Endothelial cell of umbilical vein (primary cell): ENCODE data around the gene PRSS21. TPM values are rescaled to one million over a fixed set of nuclear protein-coding genes. Genes with fewer than 3 reads are reported as not detected.

Source experiments
- BruUV-seq: library from RNA; stranded (reverse); fragments of 400-500 nt; replicated peaks from 2 replicates; lab custom pipeline; 2021; lab: Mats Ljungman, UMichigan
- CTCF ChIA-PET: fragments of 300-600, 350-600 bp; sonication (Branson Sonifier 250); formaldehyde crosslinking; loops from one replicate; lab custom pipeline; 2021; ENCODE audit warnings: antibody characterized with exemption, inconsistent platforms; lab: Charles Lee
- POLR2A ChIA-PET: fragments of 300-600, 350-600 bp; sonication (Branson Sonifier 250); formaldehyde crosslinking; loops from one replicate; lab custom pipeline; 2021; ENCODE audit warnings: antibody characterized with exemption, inconsistent platforms; lab: Charles Lee
- DNase-seq: peaks from one replicate; pipeline ENCODE4 v3.0.0-alpha.2; 2011; ENCODE audit warnings: low read depth, low spot score
- FAIRE-seq: peaks from 2 replicates; lab custom pipeline; 2011; peaks lifted over from hg19 to GRCh38; lab: Jason Lieb, UNC
- H2AFZ ChIP-seq: 2 replicates; pipeline ENCODE4 v1.6.0; 2012; ENCODE audit warnings: low read depth, low read length, control low read depth, inconsistent platforms
- H3K27ac ChIP-seq: 2 replicates; pipeline ENCODE4 v1.5.1; 2011; ENCODE audit warnings: low read depth, mild to moderate bottlenecking, control low read depth, low read length, moderate library complexity; ENCODE audit not compliant: insufficient read depth
- H3K27me3 ChIP-seq, 2 experiments: 2 replicates each; pipeline versions ENCODE4 v1.6.0 to v1.6.1; 2011; ENCODE audit warnings: low read length in 2 of 2, mixed read lengths in 1 of 2; ENCODE audit not compliant: control insufficient read depth in 2 of 2, insufficient read depth in 2 of 2
- H3K36me3 ChIP-seq, 2 experiments: 2 replicates in 1 of 2; 3 replicates in 1 of 2; pipeline ENCODE4 v1.5.1; 2011; ENCODE audit warnings: low read length in 2 of 2, mild to moderate bottlenecking in 1 of 2, moderate library complexity in 1 of 2; ENCODE audit not compliant: control insufficient read depth in 2 of 2, insufficient read depth in 2 of 2; ENCODE audit errors: extremely low read depth in 1 of 2
- H3K4me1 ChIP-seq: 3 replicates; pipeline ENCODE4 v1.5.1; 2011; ENCODE audit warnings: mild to moderate bottlenecking, low read length; ENCODE audit not compliant: control insufficient read depth, insufficient read depth; ENCODE audit errors: extremely low read depth
- H3K4me2 ChIP-seq: 2 replicates; pipeline ENCODE4 v1.6.1; 2011; ENCODE audit warnings: low read length, control low read depth, mixed read lengths; ENCODE audit not compliant: insufficient read depth
- H3K4me3 ChIP-seq, 3 experiments: fragments of 200-600 bp in 1 of 3; sonication (generic), shearing (Covaris generic) in 1 of 3; replicated peaks in 1 of 3; 2 replicates each; pipeline ENCODE4 v1.5.1; 2011 to 2016; ENCODE audit warnings: control low read depth in 3 of 3, low read length in 3 of 3, mild to moderate bottlenecking in 2 of 3, inconsistent platforms in 1 of 3, low read depth in 1 of 3, moderate library complexity in 1 of 3; ENCODE audit not compliant: insufficient read depth in 1 of 3
- H3K79me2 ChIP-seq: 2 replicates; pipeline ENCODE4 v1.6.0; 2012; ENCODE audit warnings: low read length, inconsistent platforms; ENCODE audit not compliant: control insufficient read depth, insufficient read depth
- H3K9ac ChIP-seq: replicated peaks from 2 replicates; pipeline ENCODE3; 2011; ENCODE audit warnings: low read length, control low read depth; ENCODE audit not compliant: insufficient read depth; ENCODE audit errors: extremely low read depth
- H3K9me1 ChIP-seq: replicated peaks from 3 replicates; pipeline ENCODE4 v1.6.0; 2011; ENCODE audit warnings: mild to moderate bottlenecking, low read length; ENCODE audit not compliant: control insufficient read depth, insufficient read depth; ENCODE audit errors: extremely low read depth
- H3K9me3 ChIP-seq: replicated peaks from 2 replicates; pipeline ENCODE4 v1.5.1; 2012; ENCODE audit warnings: low read length, inconsistent platforms; ENCODE audit not compliant: control insufficient read depth, insufficient read depth
- H4K20me1 ChIP-seq: replicated peaks from 2 replicates; pipeline ENCODE3; 2011; ENCODE audit warnings: mild to moderate bottlenecking, low read length; ENCODE audit not compliant: control insufficient read depth, insufficient read depth; ENCODE audit errors: extremely low read depth
- CTCF ChIP-seq, 2 donors: IDR thresholded peaks; 1 replicate in 1 of 2; 2 replicates in 1 of 2; pipeline ENCODE4 v1.5.1; 2011; ENCODE audit warnings: low read length in 2 of 2, mild to moderate bottlenecking in 2 of 2, moderate library complexity in 2 of 2, control low read depth in 1 of 2, inconsistent platforms in 1 of 2, low read depth in 1 of 2; ENCODE audit not compliant: insufficient read depth in 1 of 2; ENCODE audit errors: extremely low read depth in 1 of 2
- EZH2 ChIP-seq: IDR thresholded peaks from 2 replicates; pipeline ENCODE4 v1.6.1; 2012; ENCODE audit warnings: borderline replicate concordance, low read depth, mild to moderate bottlenecking, moderate library complexity, low read length, inconsistent platforms; ENCODE audit not compliant: severe bottlenecking
- FOS ChIP-seq: IDR thresholded peaks from 2 replicates; pipeline ENCODE4 v1.6.1; 2011; ENCODE audit warnings: mild to moderate bottlenecking, low read length, moderate library complexity, borderline replicate concordance; ENCODE audit not compliant: insufficient read depth
- GATA2 ChIP-seq: IDR thresholded peaks from 2 replicates; pipeline ENCODE4 v1.7.0; 2011; ENCODE audit warnings: low read depth, mild to moderate bottlenecking, moderate library complexity, mixed read lengths, low read length; ENCODE audit not compliant: insufficient read length, insufficient read depth
- JUN ChIP-seq: IDR thresholded peaks from 2 replicates; pipeline ENCODE4 v1.6.1; 2011; ENCODE audit warnings: borderline replicate concordance, low read depth; ENCODE audit not compliant: insufficient read length, insufficient read depth
- MAX ChIP-seq: IDR thresholded peaks from 2 replicates; pipeline ENCODE4 v1.6.1; 2011; ENCODE audit not compliant: insufficient read depth, insufficient read length
- MYC ChIP-seq: IDR thresholded peaks from one replicate; pipeline ENCODE4 v1.6.1; 2011; ENCODE audit warnings: mild to moderate bottlenecking, low read depth, low read length
- POLR2A ChIP-seq: IDR thresholded peaks from 2 replicates; pipeline ENCODE4 v1.6.1; 2012; ENCODE audit warnings: low read depth, mild to moderate bottlenecking, control low read depth, low read length
- POLR2AphosphoS5 ChIP-seq: IDR thresholded peaks from 2 replicates; pipeline ENCODE4 v1.6.1; 2012; ENCODE audit warnings: low read depth, mild to moderate bottlenecking, control low read depth, low read length, moderate library complexity; ENCODE audit not compliant: insufficient read depth
- dilution Hi-C: fragments of 300-500 bp; cut with MboI; formaldehyde crosslinking; loops from one replicate; pipeline ENCODE4 v1.15.0; 2019; ENCODE audit warnings: low sequenced_read_pairs; ENCODE audit not compliant: extremely low pct_ligation_motif_present
- intact Hi-C: fragments of 100-400 bp; cut with micrococcal nuclease; formaldehyde crosslinking; loops from one replicate; pipeline ENCODE4 v1.10.0; 2022
- polyA plus RNA-seq, 4 experiments: library from polyadenylated mRNA; depleted of rRNA in 3 of 4; stranded (reverse) in 3 of 4; unstranded in 1 of 4; fragments of >200 nt; gene quantifications; 2 replicates each; pipeline versions ENCODE4 v1.2.1 to v1.2.3, GENCODE V29; 2011 to 2012; ENCODE audit warnings: missing spikeins in 1 of 4
- total RNA-seq: library from RNA; stranded (reverse); gene quantifications from 2 replicates; pipeline ENCODE4 v1.2.3, GENCODE V29; 2021

PRSS21 gene
- total and polyA plus RNA-seq, 2 donors (not counting 3 experiments of a cell fraction or from before 2014, with no cell fraction given) = 0.28 TPM; not detected in 1

- ChIA-PET CTCF (no interaction called here), POLR2A (no interaction called here)
- Histone ChIP-seq H3K79me2 (peaks cover 17% of the 10 kb centered on the region), H3K4me1 (peaks cover 8% of the 10 kb centered on the region), H3K9me1 (no peaks in the 10 kb centered on the region), H3K9ac (no peak overlapping the region), H3K9me3 (no peaks in the 10 kb centered on the region), H3K36me3 (no peaks in the 10 kb centered on the region), H4K20me1 (no peaks in the 10 kb centered on the region), H2AFZ (no peak overlapping the region), H3K27ac (no peak overlapping the region), H3K27me3 (peaks cover 0 to 10% of the 10 kb centered on the region in 2 experiments), H3K4me2 (no peak overlapping the region), H3K4me3 (no peak overlapping the region)
- BruUV-seq = no TSS peak
- dilution Hi-C loops = no loop called here
- DNase-seq = no peak
- no peak for TF ChIP-seq POLR2A
- no peak for TF ChIP-seq JUN
- TF ChIP-seq FOS = no peak
- TF ChIP-seq MAX = no peak
- no peak for TF ChIP-seq CTCF (IDR thresholded peaks at IDR 0.05; ENCODE audit: extremely low read depth in 1 of 2, insufficient read depth in 1 of 2, low read depth in 1 of 2, low read length in 2 of 2)
- TF ChIP-seq EZH2 = no peak
- TF ChIP-seq MYC = no peak
- TF ChIP-seq POLR2AphosphoS5 = no peak
- no peak for TF ChIP-seq GATA2
- intact Hi-C loops = loop anchor here (5.0 to 10.0 kb wide), 3 partner anchors 55 to 137 kb away; partner anchors contain the start of genes KCTD5 and ZG16B
- FAIRE-seq = no peak
Observed at GRCh38 chr16:2779978-2780898, 36.8 kb upstream of the PRSS21 start.
